GM19467 (cell line): ENCODE measurements around the gene SLC25A1.

Experiments
- ATAC-seq: cut with Tn5 transposase; IDR thresholded peaks from one replicate; pipeline ENCODE4 v1.9.1; 2021; ENCODE audit warnings: mild to moderate bottlenecking, moderate library complexity; ENCODE audit not compliant: unreplicated experiment

The SLC25A1 gene

GRCh38 chr22:19182472-19183157 is 4.1 kb upstream of the SLC25A1 start:
- no peak for ATAC-seq

GRCh38 chr22:19181786-19182471 is 3.4 kb upstream of the SLC25A1 start:
- ATAC-seq = no peak

GRCh38 chr22:19180740-19181410 is 2.3 kb upstream of the SLC25A1 start:
- no peak for ATAC-seq

- no peak for ATAC-seq
Measured at GRCh38 chr22:19180234-19180633, 1.7 kb upstream of the SLC25A1 start.

- no peak for ATAC-seq
Measured at GRCh38 chr22:19179497-19180048, 1.0 kb upstream of the SLC25A1 start.

- no peak for ATAC-seq
Measured at GRCh38 chr22:19178065-19178656, 375 bp downstream of the SLC25A1 start.

- ATAC-seq = no peak
Measured at GRCh38 chr22:19177164-19178064, 1.1 kb downstream of the SLC25A1 start.

GRCh38 chr22:19176732-19177131 is 1.8 kb downstream of the SLC25A1 start:
- ATAC-seq = no peak

GRCh38 chr22:19176175-19176643 is 2.3 kb downstream of the SLC25A1 start:
- ATAC-seq = no peak

- no peak for ATAC-seq
Measured at GRCh38 chr22:19175602-19176174, 2.8 kb downstream of the SLC25A1 start.

GRCh38 chr22:19175026-19175601 is 3.4 kb downstream of the SLC25A1 start:
- no peak for ATAC-seq

GRCh38 chr22:19174106-19175025 is 4.2 kb downstream of the SLC25A1 start:
- no peak for ATAC-seq

- ATAC-seq = no peak
Measured at GRCh38 chr22:19173047-19174035, 5.2 kb downstream of the SLC25A1 start.

- no peak for ATAC-seq
Measured at GRCh38 chr22:19172213-19173046, 6.1 kb downstream of the SLC25A1 start.

- ATAC-seq = no peak
Measured at GRCh38 chr22:19169947-19170318, 8.6 kb downstream of the SLC25A1 start.
